Fibroblast of peridontal ligament (primary cell): ENCODE data around the gene HDAC9.
A peak's percentile ranks its signal among the peaks of the same experiment; 100 is the strongest.

Experiments
- DNase-seq: peaks from one replicate; pipeline ENCODE4 v3.0.0-alpha.2; 2010; ENCODE audit errors: extremely low read depth

HDAC9 gene

GRCh38 chr7:18845700-18846099 is 350.2 kb downstream of the HDAC9 start:
- DNase-seq: no peak

- DNase-seq: peak; percentile 92
Observed at GRCh38 chr7:18846765-18847215, 351.2 kb downstream of the HDAC9 start.

- DNase-seq: no peak
Observed at GRCh38 chr7:18849130-18849529, 353.6 kb downstream of the HDAC9 start.

- peak; percentile 68 for DNase-seq
Observed at GRCh38 chr7:18855796-18856195, 360.2 kb downstream of the HDAC9 start.

GRCh38 chr7:18858232-18858631 is 362.7 kb downstream of the HDAC9 start:
- DNase-seq: no peak

- DNase-seq: peak; percentile 70
Observed at GRCh38 chr7:18859318-18859717, 363.8 kb downstream of the HDAC9 start.

- peak; percentile 57 for DNase-seq
Observed at GRCh38 chr7:18860221-18860620, 364.7 kb downstream of the HDAC9 start.

- peak; percentile 85 for DNase-seq
Observed at GRCh38 chr7:18861514-18862118, 366.1 kb downstream of the HDAC9 start.

GRCh38 chr7:18864967-18865366 is 369.4 kb downstream of the HDAC9 start:
- DNase-seq: no peak

GRCh38 chr7:18866359-18867036 is 370.9 kb downstream of the HDAC9 start:
- peak; percentile 100 for DNase-seq

GRCh38 chr7:18872344-18872743 is 376.8 kb downstream of the HDAC9 start:
- no peak for DNase-seq

- peak; percentile 61 for DNase-seq
Observed at GRCh38 chr7:18873734-18874336, 378.3 kb downstream of the HDAC9 start.

GRCh38 chr7:18874880-18875279 is 379.3 kb downstream of the HDAC9 start:
- DNase-seq: no peak

GRCh38 chr7:18877874-18878273 is 382.3 kb downstream of the HDAC9 start:
- no peak for DNase-seq

GRCh38 chr7:18886832-18887231 is 391.3 kb downstream of the HDAC9 start:
- no peak for DNase-seq

GRCh38 chr7:18889436-18889835 is 393.9 kb downstream of the HDAC9 start:
- no peak for DNase-seq

- DNase-seq: peak; percentile 89
Observed at GRCh38 chr7:18890134-18890533, 394.6 kb downstream of the HDAC9 start.

GRCh38 chr7:18890885-18891621 is 395.5 kb downstream of the HDAC9 start:
- DNase-seq: peak; percentile 40

GRCh38 chr7:18893156-18893555 is 397.6 kb downstream of the HDAC9 start:
- DNase-seq: no peak

- no peak for DNase-seq
Observed at GRCh38 chr7:18894155-18894554, 398.6 kb downstream of the HDAC9 start.

- peak; percentile 74 for DNase-seq
Observed at GRCh38 chr7:18895456-18895855, 399.9 kb downstream of the HDAC9 start.

GRCh38 chr7:18896343-18896975 is 400.9 kb downstream of the HDAC9 start:
- DNase-seq: no peak
